PFSK-1 (cell line): ENCODE results near the gene PDCD5.

Experiments used
- FOXP2 ChIP-seq: optimal IDR thresholded peaks from 2 replicates; pipeline ENCODE3; 2011; ENCODE audit warnings: borderline replicate concordance, control low read depth, inconsistent platforms; ENCODE audit not compliant: insufficient read depth; ENCODE audit errors: extremely low read length, extremely low read depth
- POLR2AphosphoS5 ChIP-seq: IDR thresholded peaks from 2 replicates; pipeline ENCODE4 v1.6.1; 2012; ENCODE audit warnings: low read depth, mild to moderate bottlenecking, control low read depth, low read length, moderate library complexity
- SIN3A ChIP-seq: IDR thresholded peaks from 2 replicates; pipeline ENCODE4 v1.6.1; 2012; ENCODE audit warnings: mild to moderate bottlenecking, low read length, moderate library complexity, borderline replicate concordance; ENCODE audit not compliant: insufficient read depth
- TAF1 ChIP-seq: IDR thresholded peaks from 2 replicates; pipeline ENCODE4 v1.6.1; 2012; ENCODE audit warnings: low read length, control low read depth, borderline replicate concordance; ENCODE audit not compliant: insufficient read depth
- TF ChIP-seq, protein P1 (sequence below), 2 experiments: IDR thresholded peaks; 2 replicates each; pipeline versions ENCODE4 v1.6.1 to v1.8.0; 2011 to 2012; ENCODE audit warnings: low read depth in 2 of 2, low read length in 2 of 2, control low read depth in 1 of 2, inconsistent platforms in 1 of 2, mild to moderate bottlenecking in 1 of 2, moderate library complexity in 1 of 2; ENCODE audit not compliant: insufficient read depth in 1 of 2

PDCD5 gene

DNA sequence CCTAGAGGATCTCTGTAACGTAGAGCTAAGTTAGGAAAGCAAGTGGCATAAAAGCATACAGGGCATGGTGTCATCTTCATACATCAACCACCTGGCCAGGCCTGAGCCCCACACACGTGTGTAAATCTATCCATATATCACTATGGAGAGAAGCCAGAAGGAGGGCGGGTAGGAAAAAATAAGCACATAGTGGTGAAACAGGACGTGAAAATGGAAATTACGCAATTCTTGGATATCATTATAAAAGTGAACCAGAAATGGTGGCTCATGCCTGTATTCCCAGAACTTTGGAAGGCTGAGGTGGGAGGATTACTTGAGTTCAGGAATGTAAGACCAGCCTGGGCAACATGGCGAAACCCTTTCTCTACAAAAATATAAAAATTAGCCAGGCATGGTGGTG lies 43.4 kb downstream of the PDCD5 start:
- TF ChIP-seq, protein P1, sequence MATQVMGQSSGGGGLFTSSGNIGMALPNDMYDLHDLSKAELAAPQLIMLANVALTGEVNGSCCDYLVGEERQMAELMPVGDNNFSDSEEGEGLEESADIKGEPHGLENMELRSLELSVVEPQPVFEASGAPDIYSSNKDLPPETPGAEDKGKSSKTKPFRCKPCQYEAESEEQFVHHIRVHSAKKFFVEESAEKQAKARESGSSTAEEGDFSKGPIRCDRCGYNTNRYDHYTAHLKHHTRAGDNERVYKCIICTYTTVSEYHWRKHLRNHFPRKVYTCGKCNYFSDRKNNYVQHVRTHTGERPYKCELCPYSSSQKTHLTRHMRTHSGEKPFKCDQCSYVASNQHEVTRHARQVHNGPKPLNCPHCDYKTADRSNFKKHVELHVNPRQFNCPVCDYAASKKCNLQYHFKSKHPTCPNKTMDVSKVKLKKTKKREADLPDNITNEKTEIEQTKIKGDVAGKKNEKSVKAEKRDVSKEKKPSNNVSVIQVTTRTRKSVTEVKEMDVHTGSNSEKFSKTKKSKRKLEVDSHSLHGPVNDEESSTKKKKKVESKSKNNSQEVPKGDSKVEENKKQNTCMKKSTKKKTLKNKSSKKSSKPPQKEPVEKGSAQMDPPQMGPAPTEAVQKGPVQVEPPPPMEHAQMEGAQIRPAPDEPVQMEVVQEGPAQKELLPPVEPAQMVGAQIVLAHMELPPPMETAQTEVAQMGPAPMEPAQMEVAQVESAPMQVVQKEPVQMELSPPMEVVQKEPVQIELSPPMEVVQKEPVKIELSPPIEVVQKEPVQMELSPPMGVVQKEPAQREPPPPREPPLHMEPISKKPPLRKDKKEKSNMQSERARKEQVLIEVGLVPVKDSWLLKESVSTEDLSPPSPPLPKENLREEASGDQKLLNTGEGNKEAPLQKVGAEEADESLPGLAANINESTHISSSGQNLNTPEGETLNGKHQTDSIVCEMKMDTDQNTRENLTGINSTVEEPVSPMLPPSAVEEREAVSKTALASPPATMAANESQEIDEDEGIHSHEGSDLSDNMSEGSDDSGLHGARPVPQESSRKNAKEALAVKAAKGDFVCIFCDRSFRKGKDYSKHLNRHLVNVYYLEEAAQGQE (IDR thresholded peaks at IDR 0.05; ENCODE audit: insufficient read depth in 1 of 2, low read depth in 2 of 2, low read length in 2 of 2) = no peak

DNA sequence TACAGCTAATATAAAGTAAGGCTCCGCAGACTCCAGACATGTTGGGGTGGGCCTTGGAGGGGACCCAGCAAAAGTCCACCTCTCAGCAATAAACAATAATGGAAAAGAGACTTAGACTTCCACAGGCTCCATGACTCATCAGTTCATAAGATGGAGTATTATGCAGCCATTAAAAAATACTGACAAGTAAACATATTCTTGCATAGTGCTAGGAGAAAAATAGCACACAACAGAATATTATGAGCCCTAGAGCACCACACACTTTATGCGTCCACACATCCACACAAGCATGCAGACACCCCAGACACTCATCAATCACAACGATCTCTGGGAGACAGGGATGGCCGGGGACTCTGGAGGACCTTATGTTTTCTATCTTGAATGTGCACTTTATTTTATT lies 46.0 kb downstream of the PDCD5 start:
- no peak for TF ChIP-seq POLR2AphosphoS5
- no peak for TF ChIP-seq TAF1
- TF ChIP-seq SIN3A = no peak
- TF ChIP-seq FOXP2 = no peak

DNA sequence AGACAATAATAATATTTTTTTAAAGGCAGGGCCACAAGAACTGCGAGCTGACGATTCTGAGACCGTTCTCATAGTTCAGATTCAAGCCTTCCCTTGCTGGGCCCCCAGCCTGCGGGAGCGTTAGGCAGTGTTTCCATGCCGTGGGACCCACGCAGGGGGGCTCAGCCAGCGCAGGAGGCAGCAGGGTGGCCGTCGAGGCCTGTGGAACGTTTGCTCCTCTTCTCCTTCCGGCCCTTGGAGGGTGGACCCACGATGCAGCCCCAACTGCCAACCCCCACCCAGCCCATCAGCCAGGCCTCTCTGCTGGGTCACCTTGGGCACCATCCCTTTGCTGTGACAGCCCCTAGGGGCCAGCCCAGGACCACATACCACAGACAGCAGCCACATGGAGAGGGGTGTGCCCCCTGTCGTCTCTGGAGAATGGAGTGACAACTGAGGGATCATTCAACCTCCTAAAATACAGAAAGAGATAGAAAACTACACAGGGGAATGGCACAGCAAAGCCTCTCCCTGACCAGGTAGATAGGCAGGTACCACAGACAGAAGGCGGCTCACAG lies 46.8 kb downstream of the PDCD5 start:
- TF ChIP-seq, protein P1 (IDR thresholded peaks at IDR 0.05; ENCODE audit: insufficient read depth in 1 of 2, low read depth in 2 of 2, low read length in 2 of 2) = no peak
- no peak for TF ChIP-seq FOXP2
- TF ChIP-seq POLR2AphosphoS5 = no peak
- no peak for TF ChIP-seq SIN3A
- TF ChIP-seq TAF1 = no peak

DNA sequence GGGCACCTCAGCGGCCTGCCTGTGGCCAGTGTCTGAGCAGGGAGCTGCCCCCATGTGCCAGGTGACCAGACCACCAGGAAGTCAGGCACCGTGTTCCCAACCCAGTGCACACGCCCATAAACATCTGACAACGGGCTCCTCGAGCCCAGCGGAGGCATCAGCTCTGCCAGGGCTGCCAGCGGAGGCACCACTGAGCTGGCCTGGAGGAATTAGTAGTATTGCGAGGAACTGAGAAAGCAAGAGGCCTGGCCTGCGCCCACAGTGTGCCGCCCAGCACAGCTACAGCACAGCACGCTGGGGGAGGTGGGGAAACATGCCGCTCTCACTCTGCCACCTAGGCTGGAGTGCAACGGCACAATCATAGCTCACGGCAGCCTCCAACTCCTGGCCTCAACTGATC lies 49.3 kb downstream of the PDCD5 start:
- TF ChIP-seq TAF1 (no peak), FOXP2 (no peak), SIN3A (no peak), POLR2AphosphoS5 (no peak)
- TF ChIP-seq, protein P1 (IDR thresholded peaks at IDR 0.05; ENCODE audit: insufficient read depth in 1 of 2, low read depth in 2 of 2, low read length in 2 of 2) = no peak

DNA sequence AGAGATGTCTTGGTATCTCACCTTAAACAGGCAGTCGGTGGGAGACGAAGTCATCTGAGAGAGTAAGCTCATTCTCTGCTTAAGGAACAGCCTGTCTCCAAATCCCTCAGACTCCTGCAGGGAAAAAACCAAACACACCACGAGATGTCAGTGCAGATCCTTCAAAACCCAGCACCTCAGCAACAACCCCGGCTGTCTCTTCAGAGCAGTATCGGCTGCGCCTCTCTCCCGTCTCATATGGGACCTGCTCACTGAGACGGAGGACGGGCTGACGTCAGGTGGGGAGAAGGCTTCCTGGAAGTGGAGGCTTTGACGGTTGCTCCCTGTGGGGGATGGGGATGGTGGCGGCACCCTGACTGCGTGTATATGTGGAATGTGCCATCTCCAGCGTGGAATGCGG lies 50.4 kb downstream of the PDCD5 start:
- TF ChIP-seq SIN3A (no peak), FOXP2 (no peak), POLR2AphosphoS5 (no peak)
- TF ChIP-seq, protein P1 (IDR thresholded peaks at IDR 0.05; ENCODE audit: insufficient read depth in 1 of 2, low read depth in 2 of 2, low read length in 2 of 2) = no peak
